Brain microvascular endothelial cell (primary cell): ENCODE data around the gene QSOX1.

Experiments used
- DNase-seq: peaks from one replicate; pipeline ENCODE4 v3.0.0-alpha.2; 2020
- H3K27ac ChIP-seq: fragments of 250-450 bp; sonication (Bioruptor Pico); 2 replicates; pipeline ENCODE4 v1.5.1; 2020; ENCODE audit warnings: mild to moderate bottlenecking, moderate library complexity
- H3K27me3 ChIP-seq: fragments of 250-450 bp; sonication (Bioruptor Pico); replicated peaks from 2 replicates; pipeline ENCODE4 v1.5.1; 2020; ENCODE audit warnings: mild to moderate bottlenecking
- H3K36me3 ChIP-seq: fragments of 250-450 bp; sonication (Bioruptor Pico); replicated peaks from 2 replicates; pipeline ENCODE4 v1.5.1; 2020; ENCODE audit warnings: mild to moderate bottlenecking
- H3K4me3 ChIP-seq: 2 replicates; pipeline ENCODE4 v1.5.1; 2011; ENCODE audit warnings: low read depth, mild to moderate bottlenecking, control low read depth, low read length, moderate library complexity
- CTCF ChIP-seq: IDR thresholded peaks from 2 replicates; pipeline ENCODE4 v1.5.1; 2011; ENCODE audit warnings: low read depth, mild to moderate bottlenecking, moderate library complexity, low read length, control low read depth, inconsistent platforms; ENCODE audit errors: missing control alignments
- in situ Hi-C: cut with HindIII; loops from 2 replicates; pipeline ENCODE4 v1.10.0; 2017; ENCODE audit warnings: low sequenced_read_pairs, low pct_ligation_motif_present

Gene QSOX1

GRCh38 chr1:180252638-180253536, 98.2 kb downstream of the QSOX1 start:
- Histone ChIP-seq H3K4me3 (no peak overlapping the region), H3K27ac (no peak overlapping the region), H3K27me3 (no peaks in the 10 kb centered on the region), H3K36me3 (no peaks in the 10 kb centered on the region)
- peak; percentile 60 for DNase-seq
- in situ Hi-C loops = no loop called here
- peak; percentile 93 for TF ChIP-seq CTCF
